Measurements from ENCODE around the gene ROR2.
"Not testable (repeated sequence)": the region's sequence is repeated elsewhere in the genome, so short reads cannot be mapped to it uniquely, and the experiment has no call there.

ROR2 gene

DNA sequence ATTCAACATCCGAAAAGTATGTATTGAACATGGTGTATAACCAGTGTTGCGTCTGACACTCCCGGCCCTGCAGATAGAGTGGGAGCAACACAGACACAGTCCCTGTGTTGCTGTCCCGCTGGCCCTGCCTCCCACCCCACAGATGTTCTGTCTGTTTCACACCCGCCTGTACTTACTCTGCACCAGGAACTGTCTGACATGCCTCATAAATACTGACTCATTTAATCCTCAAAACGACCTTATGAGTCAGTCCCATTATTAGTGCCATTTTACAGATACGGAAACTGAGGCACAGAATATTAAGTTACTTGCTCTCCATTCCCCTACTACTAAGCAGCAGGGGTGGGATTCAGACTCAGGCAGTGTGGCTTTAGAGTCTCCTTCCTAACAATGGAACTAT, 416.6 kb downstream of the ROR2 start:
- Histone ChIP-seq H3K36me3 (no peaks in the 10 kb centered on the region), H3K27ac (no peak overlapping the region), H3K9ac (no peak overlapping the region), H4K20me1 (no peaks in the 10 kb centered on the region), H3K4me3 (no peak overlapping the region), H3K4me1 (peaks cover 20% of the 10 kb centered on the region; the same call in 1 of the 2 replicates), H3K9me3 (no peaks in the 10 kb centered on the region), H3K4me2 (no peak overlapping the region), H3K27me3 (no peaks in the 10 kb centered on the region)
- no peak for TF ChIP-seq Cebpa-rat (IDR thresholded peaks at IDR 0.05)

DNA sequence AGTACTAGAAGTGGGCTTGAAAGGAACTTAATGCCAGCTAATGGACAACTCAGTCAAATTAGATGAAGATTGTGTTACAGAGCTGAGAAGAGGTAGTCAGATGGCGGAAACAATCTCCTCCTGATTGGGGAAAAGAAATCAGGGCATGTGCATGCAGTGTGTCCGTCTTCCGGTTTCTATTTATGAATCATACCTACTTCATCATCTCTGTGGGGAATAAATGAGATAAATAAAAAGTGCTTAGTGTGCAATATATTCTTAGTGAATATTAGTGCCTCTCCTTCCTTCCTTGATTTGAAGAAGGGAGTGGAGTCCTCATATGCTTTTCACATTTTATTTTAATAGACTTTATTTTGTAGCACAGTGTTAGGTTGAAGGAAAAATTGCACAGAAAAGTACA, 417.7 kb downstream of the ROR2 start:
- Histone ChIP-seq H3K36me3 (no peaks in the 10 kb centered on the region), H3K4me3 (no peak overlapping the region), H3K4me2 (peak overlapping the region; percentile 13; the same call in 1 of the 2 replicates), H3K27me3 (no peaks in the 10 kb centered on the region), H3K9me3 (no peaks in the 10 kb centered on the region), H3K27ac (no peak overlapping the region), H4K20me1 (no peaks in the 10 kb centered on the region), H3K9ac (no peak overlapping the region), H3K4me1 (peaks cover 20% of the 10 kb centered on the region; the same call in 1 of the 2 replicates)
- no peak for TF ChIP-seq Cebpa-rat (IDR thresholded peaks at IDR 0.05)

DNA sequence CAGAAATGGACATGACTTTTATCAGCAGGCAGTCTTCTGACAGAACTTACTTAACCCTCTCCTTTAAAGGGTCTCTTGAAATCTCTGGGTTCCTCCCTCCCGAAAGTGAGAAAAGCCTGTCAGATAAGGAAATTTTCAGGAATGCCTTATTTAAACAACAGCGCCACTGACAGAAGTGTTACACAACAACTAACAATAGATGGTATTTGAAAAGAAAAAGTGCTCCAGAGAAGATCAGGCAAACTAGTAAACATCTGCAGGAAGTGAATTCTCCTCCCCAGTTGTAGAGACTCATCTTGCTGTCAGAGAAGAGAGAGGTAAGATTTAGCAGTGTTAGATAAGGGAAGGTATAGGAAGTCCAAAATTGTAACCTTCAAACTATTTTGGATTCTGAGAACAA, 419.2 kb downstream of the ROR2 start:
- H4K20me1 ChIP-seq = no peaks in the 10 kb centered on the region
- H3K9me3 ChIP-seq = no peaks in the 10 kb centered on the region
- no peak for TF ChIP-seq Cebpa-rat (IDR thresholded peaks at IDR 0.05)
- no peak overlapping the region for H3K4me2 ChIP-seq
- no peak overlapping the region for H3K27ac ChIP-seq
- H3K4me3 ChIP-seq = no peak overlapping the region
- peaks cover 20% of the 10 kb centered on the region; the same call in 1 of the 2 replicates for H3K4me1 ChIP-seq
- H3K9ac ChIP-seq = no peak overlapping the region
- H3K36me3 ChIP-seq = no peaks in the 10 kb centered on the region
- no peaks in the 10 kb centered on the region for H3K27me3 ChIP-seq

DNA sequence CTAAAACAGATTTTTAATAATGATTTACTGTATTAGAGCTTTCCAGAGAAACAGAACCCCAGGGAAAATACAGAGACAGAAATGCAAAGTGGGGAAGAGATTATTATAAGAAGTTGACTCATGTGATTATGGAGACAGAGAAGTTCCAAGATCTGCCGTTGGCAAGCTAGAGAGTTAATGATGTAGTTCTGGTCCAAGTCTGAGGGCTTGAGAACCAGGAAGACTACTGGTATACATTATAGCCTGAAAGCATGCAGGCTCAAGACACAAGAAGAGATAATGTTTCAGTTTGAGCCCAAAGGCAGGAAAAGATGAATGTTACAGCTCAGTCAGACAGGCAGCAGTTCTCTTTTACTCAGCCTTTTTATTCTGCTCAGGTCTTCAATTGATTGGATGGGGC, 427.5 kb downstream of the ROR2 start:
- H3K4me1 ChIP-seq = no peaks in the 10 kb centered on the region
- no peak overlapping the region for H3K27ac ChIP-seq
- H3K9ac ChIP-seq = no peak overlapping the region
- TF ChIP-seq Cebpa-rat (IDR thresholded peaks at IDR 0.05) = no peak
- no peaks in the 10 kb centered on the region for H4K20me1 ChIP-seq
- no peaks in the 10 kb centered on the region for H3K36me3 ChIP-seq
- no peak overlapping the region for H3K4me2 ChIP-seq
- peaks cover 5% of the 10 kb centered on the region; the same call in 1 of the 2 replicates for H3K9me3 ChIP-seq
- H3K27me3 ChIP-seq = no peaks in the 10 kb centered on the region
- H3K4me3 ChIP-seq = no peak overlapping the region

DNA sequence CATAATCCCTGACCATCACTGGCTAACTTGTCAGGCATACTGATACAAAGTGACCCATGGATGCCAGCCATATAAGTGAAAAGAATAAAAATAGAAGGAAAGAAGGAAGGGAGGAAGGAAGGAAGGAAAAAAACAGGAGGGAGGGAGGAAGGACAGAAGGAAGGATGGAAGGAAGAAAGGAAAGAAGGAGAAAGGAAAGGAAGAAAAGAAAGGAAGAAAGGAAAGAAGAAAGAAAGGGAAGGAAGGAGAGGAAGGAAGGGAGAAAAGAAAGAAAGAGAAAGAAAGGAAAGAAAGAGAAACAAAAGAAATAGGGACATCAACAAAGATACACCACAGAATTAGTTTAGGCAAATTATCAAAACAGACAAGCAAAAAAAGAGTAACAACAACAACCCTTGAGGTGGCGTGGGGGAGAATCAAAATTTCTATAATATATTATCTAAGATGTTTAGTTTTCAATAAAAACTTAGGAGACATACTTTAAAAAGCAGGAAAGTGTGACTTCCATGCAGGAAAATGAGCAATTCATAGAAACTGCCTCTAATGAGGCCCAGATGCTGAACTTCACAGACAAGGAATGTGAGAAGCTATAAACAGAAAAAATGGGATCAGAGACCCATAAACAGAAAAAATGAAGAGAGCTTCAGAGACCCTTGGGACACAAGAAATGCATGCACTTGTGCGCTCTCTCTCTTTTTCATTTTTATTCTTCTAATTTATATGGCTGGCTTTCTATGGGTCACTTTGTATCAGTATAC, 430.3 kb downstream of the ROR2 start:
- TF ChIP-seq Cebpa-rat (IDR thresholded peaks at IDR 0.05) = no peak
- H4K20me1 ChIP-seq = no peaks in the 10 kb centered on the region

DNA sequence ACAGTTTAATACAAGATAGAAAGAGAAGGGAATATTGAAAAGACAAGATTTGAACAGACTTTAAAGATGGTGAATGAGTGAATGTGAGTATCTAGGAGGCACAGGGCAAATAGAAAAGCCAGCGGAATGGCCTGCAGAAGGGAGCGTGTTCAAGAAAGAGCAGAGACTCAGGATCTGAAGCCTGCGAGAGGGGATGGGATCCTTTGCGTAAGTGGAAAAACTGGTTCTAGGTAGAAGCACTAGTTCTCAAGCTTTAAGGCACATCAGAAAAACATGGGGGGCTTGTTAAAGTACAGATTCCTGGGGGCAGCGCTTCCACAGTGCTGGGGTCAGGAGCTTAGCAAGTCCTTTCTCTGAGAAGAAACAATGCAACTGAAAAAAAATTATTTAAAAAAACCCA, 431.6 kb downstream of the ROR2 start:
- no peak overlapping the region for H3K9ac ChIP-seq
- H3K4me1 ChIP-seq = no peaks in the 10 kb centered on the region
- H3K36me3 ChIP-seq = no peaks in the 10 kb centered on the region
- no peak overlapping the region for H3K4me3 ChIP-seq
- no peak for TF ChIP-seq Cebpa-rat (IDR thresholded peaks at IDR 0.05)
- H3K27ac ChIP-seq = no peak overlapping the region
- H4K20me1 ChIP-seq = no peaks in the 10 kb centered on the region
- H3K9me3 ChIP-seq = peaks cover 9% of the 10 kb centered on the region; the same call in 1 of the 2 replicates
- no peaks in the 10 kb centered on the region for H3K27me3 ChIP-seq
- H3K4me2 ChIP-seq = no peak overlapping the region

More for the DNA sequence above, 430.3 kb downstream of the ROR2 start:
- H3K4me2 ChIP-seq = no peak overlapping the region
- peaks cover 9% of the 10 kb centered on the region; the same call in 1 of the 2 replicates for H3K9me3 ChIP-seq
- H3K9ac ChIP-seq = no peak overlapping the region
- no peaks in the 10 kb centered on the region for H3K36me3 ChIP-seq
- no peak overlapping the region for H3K27ac ChIP-seq
- H3K4me1 ChIP-seq = no peaks in the 10 kb centered on the region
- no peaks in the 10 kb centered on the region for H3K27me3 ChIP-seq
- H3K4me3 ChIP-seq = no peak overlapping the region

DNA sequence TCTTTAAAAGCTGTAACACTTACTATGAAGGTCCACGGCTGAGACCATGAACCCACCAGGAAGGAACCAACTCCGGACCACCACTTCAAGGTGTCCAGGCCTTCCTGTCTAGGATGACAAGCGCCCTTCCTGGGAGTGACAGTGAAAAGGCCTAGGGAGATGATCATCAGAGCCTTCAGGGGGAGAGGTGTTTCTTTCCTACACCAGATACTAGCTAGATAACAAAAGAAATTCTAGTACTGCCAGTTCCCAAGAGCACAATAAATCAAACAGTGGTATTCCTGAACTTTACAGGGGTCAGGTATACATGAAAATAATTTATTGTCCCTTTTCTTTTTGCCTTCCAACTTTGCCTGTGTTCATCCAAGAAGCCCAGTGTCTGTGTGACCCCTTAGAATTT, 432.2 kb downstream of the ROR2 start:
- Histone ChIP-seq H3K4me1 (no peaks in the 10 kb centered on the region), H3K27ac (no peak overlapping the region), H3K9ac (no peak overlapping the region), H3K36me3 (no peaks in the 10 kb centered on the region), H3K4me3 (no peak overlapping the region), H3K4me2 (no peak overlapping the region), H4K20me1 (no peaks in the 10 kb centered on the region), H3K27me3 (no peaks in the 10 kb centered on the region), H3K9me3 (peaks cover 11% of the 10 kb centered on the region; the same call in 1 of the 2 replicates)
- TF ChIP-seq Cebpa-rat (IDR thresholded peaks at IDR 0.05) = no peak

DNA sequence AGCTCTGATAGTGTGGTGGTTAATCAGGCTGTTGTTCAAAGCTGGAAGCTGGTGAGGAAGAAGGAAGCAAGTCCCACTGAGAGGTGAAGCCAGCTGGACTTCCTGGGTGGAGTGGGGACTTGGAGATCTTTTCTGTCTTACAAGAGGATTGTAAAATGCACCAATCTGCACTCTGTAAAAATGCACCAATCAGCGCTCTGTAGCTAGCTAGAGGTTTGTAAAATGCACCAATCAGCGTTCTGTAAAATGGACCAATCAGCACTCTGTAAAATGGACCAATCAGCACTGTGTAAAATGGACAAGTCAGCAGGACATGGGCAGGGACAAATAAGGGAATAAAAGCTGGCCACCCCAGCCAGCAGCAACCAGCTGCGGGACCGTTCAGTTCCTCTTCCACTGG, 432.7 kb downstream of the ROR2 start:
- H3K4me3 ChIP-seq, H3K9ac ChIP-seq, H3K36me3 ChIP-seq, H3K27ac ChIP-seq, H3K27me3 ChIP-seq, H4K20me1 ChIP-seq, H3K4me1 ChIP-seq, H3K4me2 ChIP-seq: not testable (repeated sequence)
- H3K9me3 ChIP-seq = peaks cover 15% of the 10 kb centered on the region

DNA sequence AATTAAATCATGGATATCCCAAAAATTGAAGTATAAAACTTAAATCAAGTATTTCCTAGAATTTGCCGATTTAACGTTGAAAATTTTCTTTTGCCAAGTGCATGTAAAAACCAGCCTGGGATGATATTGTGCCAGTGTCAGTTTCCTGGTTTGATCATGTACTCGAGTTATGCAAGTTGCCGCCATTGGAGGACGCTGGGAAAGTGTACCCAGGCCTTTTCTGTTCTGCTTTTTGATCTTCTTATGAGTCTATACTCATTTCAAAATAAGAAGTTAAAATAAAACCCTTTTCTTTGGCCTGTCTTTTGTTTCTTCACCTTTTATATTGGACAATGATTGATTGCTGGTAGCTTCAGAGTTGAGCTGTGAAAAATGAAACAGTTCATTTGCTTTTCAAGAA, 433.3 kb downstream of the ROR2 start:
- Histone ChIP-seq H3K27ac (no peak overlapping the region), H4K20me1 (no peaks in the 10 kb centered on the region), H3K36me3 (no peaks in the 10 kb centered on the region), H3K4me2 (no peak overlapping the region), H3K4me1 (no peaks in the 10 kb centered on the region), H3K4me3 (no peak overlapping the region), H3K9ac (no peak overlapping the region), H3K27me3 (no peaks in the 10 kb centered on the region), H3K9me3 (peaks cover 21% of the 10 kb centered on the region)
- TF ChIP-seq Cebpa-rat (IDR thresholded peaks at IDR 0.05) = no peak

DNA sequence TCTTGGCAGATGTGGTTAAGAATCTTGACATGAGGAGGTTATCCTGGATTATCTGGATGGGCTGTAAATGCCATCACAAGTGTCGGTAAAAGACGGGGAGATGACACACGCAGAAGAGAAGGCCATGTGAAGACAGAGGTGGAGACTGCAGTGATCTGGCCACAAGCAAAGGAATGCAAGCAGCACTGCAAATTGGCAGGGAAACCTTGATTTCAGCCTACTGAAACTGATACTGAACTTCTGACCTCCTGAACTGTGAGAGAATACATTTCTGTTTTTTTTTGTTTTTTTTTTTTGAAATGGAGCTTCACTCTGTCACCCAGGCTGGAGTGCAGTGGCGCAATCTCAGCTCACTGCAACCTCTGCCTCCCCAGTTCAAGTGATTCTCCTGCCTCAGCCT, 433.9 kb downstream of the ROR2 start:
- Histone ChIP-seq H3K9ac (no peak overlapping the region), H3K27ac (no peak overlapping the region), H3K4me2 (no peak overlapping the region), H4K20me1 (no peaks in the 10 kb centered on the region), H3K9me3 (peaks cover 27% of the 10 kb centered on the region), H3K27me3 (no peaks in the 10 kb centered on the region), H3K36me3 (no peaks in the 10 kb centered on the region), H3K4me1 (no peaks in the 10 kb centered on the region), H3K4me3 (no peak overlapping the region)
- no peak for TF ChIP-seq Cebpa-rat (IDR thresholded peaks at IDR 0.05)

Data from BLaER1 (cell line).